Inflammatory macrophage (primary cell): Measurements from ENCODE around the gene LDLRAD4.
"Not testable (repeated sequence)": the region's sequence is repeated elsewhere in the genome, so short reads cannot be mapped to it uniquely, and the experiment has no call there.

ENCODE experiments used
- DNase-seq, 2 donors: peaks; one replicate each; pipeline ENCODE4 v3.0.0-alpha.2; 2020 to 2022

The LDLRAD4 gene

DNA sequence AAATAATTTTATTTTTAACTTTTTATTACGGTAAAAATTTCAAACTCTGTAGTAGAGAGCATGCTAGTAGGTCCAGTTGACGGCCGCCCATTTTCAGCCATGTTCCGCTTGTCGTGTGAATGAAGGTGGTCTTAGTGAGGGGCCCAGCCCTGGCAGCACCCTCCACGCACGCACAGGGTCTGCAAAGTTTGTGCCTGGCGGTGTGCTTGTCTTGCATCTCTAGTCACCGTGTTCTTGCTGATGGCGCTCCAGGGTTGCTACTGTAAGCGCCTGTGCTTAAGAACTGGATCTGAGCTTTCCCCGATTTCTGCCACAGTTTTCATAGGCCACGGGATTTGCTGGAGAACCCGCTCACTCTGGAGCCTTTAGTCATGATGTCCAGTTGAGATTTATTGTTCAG lies 28.9 kb downstream of the LDLRAD4 start:
- no peak for DNase-seq

DNA sequence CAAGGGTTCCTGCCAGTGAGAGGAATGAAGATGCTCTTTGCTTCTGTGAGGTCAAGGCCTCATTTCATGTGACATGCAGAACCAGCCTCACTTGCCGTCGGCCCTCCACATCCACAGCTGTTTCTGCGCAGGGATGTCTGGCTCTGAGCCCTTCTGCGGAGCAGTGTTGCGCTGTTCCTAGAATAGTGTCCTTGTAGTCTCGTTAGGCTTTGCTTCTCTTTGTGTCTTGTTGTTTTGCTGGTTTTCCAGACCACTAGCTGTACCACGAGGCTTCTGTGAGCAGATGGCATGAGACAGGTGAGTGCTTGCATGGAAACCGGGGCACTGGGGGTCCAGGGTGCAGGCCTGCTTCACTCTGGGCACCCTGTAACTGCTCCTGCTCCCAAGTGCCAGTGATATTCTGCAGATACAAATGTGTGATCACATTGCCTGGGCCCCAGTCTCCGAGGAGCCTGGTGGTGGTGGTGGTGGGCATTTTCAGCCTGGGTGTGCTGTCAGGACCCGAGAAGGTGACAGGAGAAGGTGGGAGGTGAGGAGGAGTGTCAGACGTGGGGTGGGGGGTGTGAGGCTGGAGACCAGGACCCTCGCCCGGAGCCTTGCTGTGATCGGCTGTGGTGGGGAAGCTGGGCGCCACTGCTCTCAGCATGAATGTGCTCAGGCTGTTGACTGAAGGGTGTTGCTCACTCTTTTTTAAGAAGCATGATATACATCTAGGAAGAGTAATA lies 34.3 kb downstream of the LDLRAD4 start:
- DNase-seq, result no peak

DNA sequence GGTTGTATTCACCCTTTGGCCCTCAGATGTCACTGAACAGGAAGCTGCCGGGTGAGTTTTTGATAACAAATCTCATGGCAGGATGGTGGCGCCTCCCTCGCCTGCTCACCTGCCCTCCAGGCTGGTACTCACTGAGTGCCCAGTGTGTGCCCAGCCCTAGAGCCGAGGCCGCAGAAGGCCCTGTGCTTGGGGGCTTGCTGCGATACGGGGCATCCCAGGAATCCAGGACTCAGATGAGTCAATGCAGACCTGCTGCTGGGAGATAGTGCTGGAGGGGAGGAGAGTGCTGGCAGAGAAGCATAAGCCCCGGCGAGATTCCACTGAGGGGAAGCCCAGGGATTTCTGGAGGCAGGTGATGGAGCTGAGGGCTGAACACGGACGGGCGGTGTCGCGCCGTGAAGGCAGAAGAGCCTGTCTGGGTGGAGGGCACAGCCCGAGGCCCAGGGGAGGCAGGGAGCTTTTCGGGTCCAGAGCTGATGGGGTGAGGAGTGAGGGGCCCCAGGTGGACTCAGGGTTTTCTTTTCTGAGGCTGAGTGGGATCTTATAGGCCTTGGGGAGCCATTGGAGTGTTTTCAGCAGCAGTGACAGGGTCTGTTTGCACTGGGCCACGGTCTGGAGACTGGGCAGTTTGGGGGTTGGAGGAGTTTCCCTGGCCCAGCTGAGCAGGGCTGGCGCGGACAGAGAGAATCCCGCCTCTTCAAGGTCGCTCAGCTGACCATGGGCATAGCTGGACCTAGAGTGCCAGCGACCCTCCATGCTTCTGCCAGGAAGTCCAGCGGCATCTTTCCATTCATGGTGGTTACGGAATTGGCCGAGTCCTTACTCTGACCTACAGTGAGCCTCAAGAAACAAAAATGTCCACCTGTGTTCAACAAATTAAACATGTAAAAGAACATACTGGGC lies 35.5 kb downstream of the LDLRAD4 start:
- no peak for DNase-seq

DNA sequence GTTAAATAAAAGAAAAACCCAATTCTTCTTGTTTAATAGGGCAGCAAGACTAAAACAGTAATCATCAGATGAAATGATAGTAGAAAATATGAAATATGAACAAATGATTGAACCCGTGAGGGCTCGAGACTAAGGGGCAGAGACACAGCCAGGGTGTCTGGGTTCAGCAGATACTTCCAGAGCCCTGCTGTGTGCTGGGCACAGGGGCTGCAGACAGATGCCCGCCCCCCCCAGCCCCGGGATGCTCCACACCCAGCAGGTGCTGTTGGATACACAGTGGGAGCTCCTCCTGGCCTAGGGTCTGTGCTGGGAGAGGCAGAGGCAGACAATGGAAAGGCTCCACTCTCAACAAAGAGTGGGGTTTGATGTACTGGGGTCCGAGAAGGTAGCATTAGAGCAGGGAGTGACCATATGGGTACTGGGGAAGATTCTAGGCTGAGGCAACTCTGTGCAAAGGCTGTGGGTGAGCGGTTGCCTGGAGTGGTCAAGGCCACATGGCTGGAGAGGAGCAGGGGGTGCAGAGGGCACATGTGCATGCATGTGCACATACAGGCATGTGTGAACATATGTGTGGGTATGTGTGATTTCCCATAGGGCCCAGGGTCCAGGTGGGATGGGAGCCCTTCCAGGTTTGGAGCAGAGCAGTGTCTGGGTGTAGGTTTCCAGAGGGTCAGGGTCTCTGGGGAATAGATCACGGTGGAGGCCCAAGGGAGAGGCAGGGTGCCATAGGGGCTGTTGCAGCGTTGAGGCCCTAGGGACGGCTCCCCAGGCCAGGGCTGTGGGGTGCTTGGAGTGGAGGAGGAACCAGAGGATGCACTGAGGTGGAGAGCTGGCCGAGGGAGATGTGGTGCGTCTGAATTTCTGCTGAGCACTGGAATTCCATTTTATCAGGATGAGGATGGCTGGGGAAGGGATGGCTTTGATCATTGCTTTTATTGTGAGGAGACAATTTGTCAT lies 36.7 kb downstream of the LDLRAD4 start:
- DNase-seq, result no peak

DNA sequence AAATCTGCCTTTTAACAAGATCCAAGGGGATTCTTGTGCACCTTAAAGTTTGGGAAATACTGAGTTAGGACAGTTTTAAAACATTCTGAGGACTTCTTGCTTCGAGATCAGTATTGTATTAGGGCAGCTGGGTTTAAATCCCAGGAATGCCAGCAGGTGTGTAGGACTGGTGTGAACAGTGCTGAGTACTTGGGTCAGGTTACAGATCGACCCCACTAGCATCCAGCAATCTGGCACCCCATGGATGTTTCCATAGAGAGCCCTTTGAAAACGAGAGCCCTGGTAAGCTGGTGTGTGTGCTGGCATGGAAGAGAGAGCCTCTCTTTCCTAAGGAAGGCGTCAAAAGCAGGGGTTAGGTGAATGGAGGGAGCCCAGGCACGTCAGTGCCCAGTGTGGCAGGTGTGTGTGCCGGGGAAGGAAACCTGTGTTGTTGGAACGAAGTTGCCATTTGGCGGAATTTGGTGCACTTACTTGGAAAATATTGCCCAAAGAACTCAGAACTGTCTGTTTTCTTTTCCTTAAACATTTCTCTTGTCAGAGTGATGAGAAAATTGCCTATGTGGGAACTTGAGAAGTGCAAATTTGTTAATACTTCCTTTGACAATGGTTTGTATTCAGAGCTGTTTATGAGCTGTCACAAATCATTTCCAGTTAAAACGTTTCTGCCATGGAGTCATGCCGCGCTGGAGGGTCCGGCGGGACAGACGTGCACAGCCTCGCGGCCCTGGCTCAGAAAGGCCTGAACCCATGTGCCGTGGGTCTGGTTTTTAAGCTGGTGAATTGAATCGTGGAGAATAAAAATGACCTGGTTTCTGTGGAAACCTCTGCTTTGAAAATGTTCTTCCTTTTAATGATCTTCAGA lies 38.1 kb downstream of the LDLRAD4 start:
- DNase-seq, result no peak

DNA sequence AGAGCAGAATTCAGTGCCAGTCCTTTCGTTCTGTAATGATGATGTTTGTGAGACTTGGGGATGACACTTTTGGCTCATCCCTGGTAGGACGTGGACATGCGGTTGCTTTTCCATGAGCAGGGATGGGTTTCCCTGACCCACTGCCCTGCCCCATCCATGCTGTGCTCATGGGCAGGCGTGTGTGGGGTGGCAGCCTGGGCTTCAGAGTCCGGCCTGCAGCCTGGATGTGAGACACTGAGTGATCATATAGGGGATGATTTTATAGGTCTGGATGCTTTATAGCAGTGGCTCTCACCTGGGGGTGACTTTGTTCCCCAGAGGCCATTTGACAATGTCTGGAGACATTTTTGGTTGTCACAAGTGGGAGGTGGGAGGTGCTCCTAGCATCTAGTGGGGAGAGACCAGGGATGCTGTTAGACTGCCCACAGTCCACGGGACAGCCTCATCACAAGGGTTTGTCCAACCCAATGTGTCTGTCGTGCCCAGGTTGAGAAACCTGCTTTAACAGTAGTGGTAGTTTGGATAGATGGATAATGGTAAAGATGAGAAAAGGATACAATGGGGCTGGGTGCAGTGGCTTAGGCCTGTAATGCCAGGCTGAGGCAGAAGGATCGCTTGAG lies 38.9 kb downstream of the LDLRAD4 start:
- DNase-seq, result no peak

DNA sequence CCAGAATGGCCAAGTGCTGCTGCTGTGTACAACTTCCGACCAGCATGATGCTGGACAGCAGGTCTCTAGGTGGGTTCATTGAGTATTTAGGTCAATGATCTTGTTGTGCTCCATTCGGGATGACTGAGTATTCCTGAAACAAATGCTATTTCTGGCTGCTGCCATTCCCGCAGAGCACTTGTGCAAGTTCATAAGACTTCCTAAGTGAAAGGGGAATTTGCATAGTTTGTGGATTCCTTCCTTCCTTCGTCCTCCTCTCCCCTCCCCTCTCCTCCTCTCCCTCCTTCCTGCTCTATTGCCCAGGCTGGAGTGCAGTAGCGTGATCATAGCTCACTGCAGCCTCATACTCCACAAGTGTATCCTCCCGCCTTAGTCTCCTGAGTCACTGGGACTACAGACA lies 40.4 kb downstream of the LDLRAD4 start:
- peak in 1 of 2 donors; percentile 26 for DNase-seq

DNA sequence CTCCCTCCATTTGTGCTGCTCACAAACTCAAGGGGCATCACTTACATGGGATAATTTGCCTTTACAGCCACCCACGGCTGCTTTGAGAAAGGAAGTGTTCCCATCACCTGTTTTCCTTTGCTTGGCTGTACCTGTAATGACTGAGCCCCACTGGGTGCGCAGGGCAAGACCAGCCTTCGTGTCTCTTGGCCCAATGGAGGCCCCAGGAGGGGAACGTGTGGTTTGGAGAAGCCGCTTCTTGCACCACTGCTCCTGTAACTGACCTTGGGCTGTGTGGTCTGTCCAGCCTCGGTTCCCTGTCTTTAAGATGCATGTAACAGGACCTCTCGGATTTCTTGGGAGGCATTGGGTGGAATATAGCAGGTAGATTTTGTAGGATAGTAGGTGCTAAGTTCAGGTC lies 41.1 kb downstream of the LDLRAD4 start:
- DNase-seq, result peak in 1 of 2 donors; percentile 26

DNA sequence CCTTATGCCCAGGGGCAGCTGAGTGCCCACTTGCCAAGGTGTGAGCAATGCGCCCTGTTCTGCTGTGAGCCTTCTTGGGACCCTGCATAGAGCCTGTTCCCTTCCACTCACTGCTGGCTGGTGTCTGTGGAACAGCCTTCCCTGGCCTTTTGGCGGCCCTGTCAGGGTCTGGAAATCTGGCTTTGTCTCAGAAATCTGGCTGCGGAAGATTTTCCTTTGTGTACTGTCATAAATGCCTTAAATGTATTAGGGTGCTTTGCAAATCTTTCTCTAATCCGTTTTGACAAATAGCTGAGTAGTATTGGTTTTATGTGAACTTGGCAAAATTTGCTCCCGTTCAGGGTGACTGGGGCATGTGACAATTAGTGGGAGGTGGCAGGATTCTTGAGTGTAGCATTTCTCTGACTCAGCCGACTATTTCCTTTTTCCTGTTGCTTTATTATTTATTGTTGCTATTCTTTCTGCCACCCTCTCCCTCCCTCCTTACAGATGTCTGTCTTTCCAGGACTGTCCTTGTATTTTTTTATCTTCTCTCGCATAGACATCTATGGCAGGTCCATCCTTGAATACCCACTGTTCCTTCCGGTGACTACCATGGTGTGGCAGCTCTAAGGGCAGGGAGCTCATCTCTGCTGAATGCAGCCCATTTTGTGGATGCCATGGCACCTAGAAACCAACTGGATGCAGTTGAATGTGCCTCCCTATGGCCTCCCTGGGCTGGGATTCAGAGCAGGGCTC lies 41.8 kb downstream of the LDLRAD4 start:
- peak; percentile 67 to 71 for DNase-seq

DNA sequence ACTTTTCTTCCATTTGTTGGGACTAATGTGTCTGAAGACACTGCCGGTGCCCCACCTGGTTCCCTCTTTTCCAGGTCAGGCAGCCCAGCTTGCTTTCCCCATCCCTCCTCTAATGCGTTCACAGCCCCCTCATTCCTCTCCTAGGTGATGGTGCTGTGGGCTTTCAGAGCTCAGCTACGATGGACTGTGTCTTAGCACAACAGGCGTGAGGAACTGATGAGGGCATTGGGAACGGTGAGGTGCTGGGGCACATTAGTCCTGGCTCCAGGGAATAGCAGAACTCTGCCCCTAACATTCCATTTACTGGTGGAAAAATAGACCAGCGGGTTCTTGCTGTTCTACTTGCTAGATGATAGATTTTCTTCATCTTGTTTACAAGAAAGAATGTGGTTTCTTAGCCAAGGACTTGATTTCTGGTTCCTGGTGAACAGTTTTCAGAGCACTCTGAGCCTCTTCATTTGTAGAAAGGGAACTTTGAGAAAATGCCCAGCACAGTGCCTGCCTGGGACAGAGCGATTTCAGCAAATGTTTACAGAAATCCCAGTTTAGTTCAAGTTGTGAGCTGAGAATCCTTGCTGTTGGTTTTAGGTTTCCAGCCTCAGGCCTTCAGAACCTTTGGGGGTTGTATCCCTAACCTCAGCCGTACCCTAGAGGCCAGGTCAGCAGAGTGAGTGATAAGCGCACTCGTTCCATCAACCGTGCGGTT lies 42.5 kb downstream of the LDLRAD4 start:
- DNase-seq, result peak in 1 of 2 donors; percentile 18

DNA sequence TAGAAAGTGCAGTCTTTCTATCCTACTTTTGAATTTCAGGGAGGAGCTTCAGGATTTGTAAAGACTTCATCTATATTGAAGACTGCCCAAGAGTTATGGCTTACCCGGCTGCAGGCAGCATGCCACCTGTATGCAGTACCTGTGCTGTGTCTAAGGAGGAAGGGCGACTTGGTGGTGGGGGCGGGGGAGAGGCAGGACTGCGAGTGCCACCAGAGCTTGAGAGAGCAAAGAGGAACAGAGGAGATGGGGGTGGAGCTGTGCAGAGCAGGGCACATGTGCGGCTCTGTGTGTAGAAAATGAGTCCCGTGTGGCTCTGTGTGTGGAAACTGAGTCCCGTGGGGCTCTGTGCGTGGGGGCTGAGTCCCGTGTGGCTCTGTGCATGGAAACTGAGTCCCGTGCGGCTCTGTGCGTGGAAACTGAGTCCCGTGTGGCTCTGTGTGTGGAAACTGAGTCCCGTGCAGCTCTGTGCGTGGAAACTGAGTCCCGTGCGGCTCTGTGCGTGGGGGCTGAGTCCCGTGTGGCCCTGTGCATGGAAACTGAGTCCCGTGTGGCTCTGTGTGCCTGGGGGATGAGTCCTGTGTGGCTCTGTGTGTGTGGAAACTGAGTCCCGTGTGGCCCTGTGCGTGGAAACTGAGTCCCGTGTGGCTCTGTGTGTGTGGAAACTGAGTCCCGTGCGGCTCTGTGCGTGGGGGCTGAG lies 43.2 kb downstream of the LDLRAD4 start:
- peak; percentile 37 to 47 for DNase-seq

DNA sequence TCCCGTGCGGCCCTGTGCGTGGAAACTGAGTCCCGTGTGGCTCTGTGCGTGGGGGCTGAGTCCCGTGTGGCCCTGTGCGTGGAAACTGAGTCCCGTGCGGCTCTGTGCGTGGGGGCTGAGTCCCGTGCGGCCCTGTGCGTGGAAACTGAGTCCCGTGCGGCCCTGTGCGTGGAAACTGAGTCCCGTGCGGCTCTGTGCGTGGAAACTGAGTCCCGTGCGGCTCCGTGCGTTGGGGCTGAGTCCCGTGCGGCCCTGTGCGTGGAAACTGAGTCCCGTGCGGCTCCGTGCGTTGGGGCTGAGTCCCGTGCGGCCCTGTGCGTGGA lies 43.8 kb downstream of the LDLRAD4 start:
- not testable (repeated sequence) for DNase-seq

DNA sequence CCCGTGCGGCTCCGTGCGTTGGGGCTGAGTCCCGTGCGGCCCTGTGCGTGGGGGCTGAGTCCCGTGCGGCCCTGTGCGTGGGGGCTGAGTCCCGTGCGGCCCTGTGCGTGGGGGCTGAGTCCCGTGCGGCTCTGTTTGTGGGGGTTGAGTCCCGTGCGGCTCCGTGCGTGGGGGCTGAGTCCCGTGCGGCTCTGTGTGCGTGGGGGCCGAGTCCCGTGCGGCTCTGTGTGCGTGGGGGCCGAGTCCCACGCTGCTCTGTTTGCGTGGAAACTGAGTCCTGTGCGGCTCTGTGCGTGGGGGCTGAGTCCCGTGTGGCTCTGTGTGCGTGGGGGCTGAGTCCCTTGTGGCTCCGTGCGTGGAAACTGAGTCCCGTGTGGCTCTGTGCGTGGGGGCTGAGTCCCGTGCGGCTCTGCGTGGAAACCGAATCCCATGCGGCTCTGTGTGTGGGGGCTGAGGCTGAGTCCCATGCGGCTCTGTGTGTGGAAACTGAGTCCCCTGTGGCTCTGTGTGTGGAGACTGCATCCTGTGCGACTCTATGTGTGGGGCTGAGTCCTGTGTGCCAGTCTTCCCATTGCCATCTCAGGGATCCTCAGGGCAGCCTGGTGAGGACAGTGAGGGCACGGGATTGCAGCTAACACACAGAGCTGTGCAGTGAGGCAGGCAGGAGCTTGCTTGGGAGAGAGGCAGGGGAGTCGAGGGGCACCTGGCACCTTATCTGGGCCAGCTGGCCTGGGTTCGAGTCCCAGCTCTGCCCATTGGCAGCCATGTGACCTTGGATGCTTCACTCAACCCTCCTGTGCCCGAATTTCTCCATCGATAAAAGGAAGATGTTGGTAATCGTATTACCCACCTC lies 44.5 kb downstream of the LDLRAD4 start:
- no peak for DNase-seq

DNA sequence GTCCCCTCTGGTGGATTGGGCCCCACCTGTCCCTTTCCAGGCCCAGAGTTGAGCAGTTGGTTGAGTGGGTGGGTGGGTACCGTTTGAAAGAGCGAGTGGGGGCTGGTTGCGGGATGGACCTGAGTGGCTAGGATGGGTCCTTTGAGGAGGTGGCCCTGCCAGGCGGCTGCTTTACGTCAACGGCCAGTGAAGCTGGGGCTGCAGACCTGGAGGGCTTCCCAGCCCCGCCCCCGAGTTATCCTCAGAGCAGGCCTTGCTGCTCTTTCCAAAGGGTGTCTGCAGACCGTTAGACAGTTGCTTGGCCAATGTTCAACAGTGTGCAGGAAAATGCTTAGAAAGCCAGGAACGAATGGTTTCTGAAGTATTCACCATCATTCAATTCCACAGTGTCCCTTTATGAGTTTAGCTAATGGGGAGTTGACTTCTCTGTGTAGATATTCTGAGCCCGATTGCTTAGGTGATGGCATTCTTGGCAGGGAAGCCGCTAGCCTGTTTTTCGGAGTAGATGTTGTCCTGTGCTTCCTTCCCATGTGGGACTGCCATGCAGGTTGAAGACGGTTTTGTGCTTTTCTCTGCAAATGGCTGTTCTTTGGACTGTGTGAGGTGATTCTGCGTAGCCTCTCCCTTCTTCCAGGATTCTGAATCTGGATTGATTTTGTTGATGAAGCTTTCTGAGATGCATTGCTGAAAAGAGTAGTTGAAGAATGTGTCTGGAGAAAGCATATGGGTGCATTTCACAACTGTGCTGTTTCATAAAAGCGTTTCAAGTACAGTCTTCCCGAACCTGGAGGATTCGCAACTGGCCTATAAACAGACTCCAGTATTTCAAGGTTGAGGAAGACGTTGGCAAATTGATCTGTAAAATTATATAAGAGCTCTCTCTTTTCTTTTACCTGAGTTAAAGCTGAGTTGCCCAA lies 45.8 kb downstream of the LDLRAD4 start:
- no peak for DNase-seq

DNA sequence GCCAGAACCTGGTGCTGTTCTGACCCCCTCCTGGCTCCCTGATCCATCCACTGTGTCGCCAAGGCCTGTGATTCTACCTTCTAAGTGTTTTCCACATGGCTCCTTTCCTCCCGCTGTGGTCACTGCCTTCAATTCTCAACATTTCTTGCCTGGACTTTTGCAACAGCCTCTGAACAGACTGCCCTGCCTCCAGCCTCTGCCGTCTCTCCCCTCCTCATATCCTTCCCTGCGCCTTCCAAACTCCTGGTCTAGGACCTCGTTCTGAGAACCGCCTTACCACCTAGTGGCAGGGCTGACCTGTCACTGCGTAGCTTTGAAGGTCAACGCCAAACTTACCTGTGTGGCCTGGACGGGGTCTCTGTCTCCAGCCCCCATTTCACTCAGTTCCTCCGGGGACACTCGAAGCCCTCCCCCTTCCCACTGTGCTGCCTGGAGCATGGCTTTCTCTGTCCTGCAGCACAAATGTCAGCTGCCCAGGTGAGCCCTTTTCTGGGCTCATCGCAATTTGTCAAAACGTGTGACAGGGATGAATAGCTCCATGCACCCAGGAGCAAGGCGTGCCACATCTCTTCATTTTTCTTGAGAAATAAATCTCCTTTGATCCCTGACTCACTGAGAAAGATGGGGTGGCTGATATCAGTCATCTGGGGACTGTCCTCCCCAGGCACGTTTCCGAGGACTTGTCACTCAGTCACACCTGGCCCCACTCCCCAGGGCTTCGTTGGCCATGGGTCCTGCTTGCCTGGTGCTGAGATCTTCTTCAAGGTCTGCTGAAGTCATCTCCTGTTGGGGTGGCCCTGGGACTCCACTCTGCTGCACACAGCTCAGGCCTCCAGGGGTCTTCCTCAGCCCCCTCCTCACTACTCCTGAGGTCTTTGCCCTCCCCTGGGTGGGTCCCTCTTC lies 46.7 kb downstream of the LDLRAD4 start:
- no peak for DNase-seq

DNA sequence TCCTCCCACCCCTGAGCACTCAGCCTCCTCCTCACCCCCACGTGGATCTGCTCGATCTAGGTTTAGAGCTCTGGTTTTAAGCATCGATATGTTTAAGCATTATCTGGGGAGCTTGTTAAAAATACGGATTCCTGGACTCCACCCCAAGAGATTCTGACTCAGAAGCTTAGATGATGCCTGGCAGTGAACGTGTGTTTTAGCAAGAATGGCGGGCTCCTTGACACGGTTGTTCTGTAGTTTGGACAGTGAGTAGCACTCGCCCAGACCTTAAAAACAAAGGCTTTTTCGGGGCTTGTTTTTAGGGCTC lies 47.3 kb downstream of the LDLRAD4 start:
- DNase-seq, result no peak
